GM19240 (cell line): ENCODE results near the gene SNX9.
A peak's percentile ranks its signal among the peaks of the same experiment; 100 is the strongest.

Source experiments
- DNase-seq: peaks from one replicate; pipeline ENCODE4 v3.0.0; 2011; ENCODE audit warnings: low spot score; ENCODE audit not compliant: insufficient read length

Gene SNX9

GRCh38 chr6:157800420-157801237, 22.4 kb upstream of the SNX9 start:
- peak; percentile 22 for DNase-seq

- no peak for DNase-seq
Measured at GRCh38 chr6:157804448-157805327, 18.4 kb upstream of the SNX9 start.

- no peak for DNase-seq
Measured at GRCh38 chr6:157806131-157806855, 16.8 kb upstream of the SNX9 start.

- no peak for DNase-seq
Measured at GRCh38 chr6:157806856-157807215, 16.2 kb upstream of the SNX9 start.

GRCh38 chr6:157808405-157808950, 14.6 kb upstream of the SNX9 start:
- DNase-seq, result no peak

- DNase-seq, result no peak
Measured at GRCh38 chr6:157809613-157810012, 13.4 kb upstream of the SNX9 start.

- no peak for DNase-seq
Measured at GRCh38 chr6:157811137-157811475, 11.9 kb upstream of the SNX9 start.

- no peak for DNase-seq
Measured at GRCh38 chr6:157811476-157812173, 11.4 kb upstream of the SNX9 start.

GRCh38 chr6:157812425-157813171, 10.4 kb upstream of the SNX9 start:
- DNase-seq, result no peak

GRCh38 chr6:157813191-157813590, 9.9 kb upstream of the SNX9 start:
- DNase-seq, result no peak

- no peak for DNase-seq
Measured at GRCh38 chr6:157813750-157814455, 9.1 kb upstream of the SNX9 start.

GRCh38 chr6:157814883-157815282, 8.2 kb upstream of the SNX9 start:
- no peak for DNase-seq

GRCh38 chr6:157821342-157822033, 1.6 kb upstream of the SNX9 start:
- DNase-seq, result no peak

GRCh38 chr6:157822245-157823000, 623 bp upstream of the SNX9 start:
- DNase-seq, result no peak

- no peak for DNase-seq
Measured at GRCh38 chr6:157823528-157824370, 703 bp downstream of the SNX9 start.

GRCh38 chr6:157825243-157825904, 2.3 kb downstream of the SNX9 start:
- no peak for DNase-seq
